ENCODE data around the gene VSTM2L.
"Not testable (repeated sequence)": the region's sequence is repeated elsewhere in the genome, so short reads cannot be mapped to it uniquely, and the experiment has no call there.

Gene VSTM2L, protein sequence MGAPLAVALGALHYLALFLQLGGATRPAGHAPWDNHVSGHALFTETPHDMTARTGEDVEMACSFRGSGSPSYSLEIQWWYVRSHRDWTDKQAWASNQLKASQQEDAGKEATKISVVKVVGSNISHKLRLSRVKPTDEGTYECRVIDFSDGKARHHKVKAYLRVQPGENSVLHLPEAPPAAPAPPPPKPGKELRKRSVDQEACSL

DNA sequence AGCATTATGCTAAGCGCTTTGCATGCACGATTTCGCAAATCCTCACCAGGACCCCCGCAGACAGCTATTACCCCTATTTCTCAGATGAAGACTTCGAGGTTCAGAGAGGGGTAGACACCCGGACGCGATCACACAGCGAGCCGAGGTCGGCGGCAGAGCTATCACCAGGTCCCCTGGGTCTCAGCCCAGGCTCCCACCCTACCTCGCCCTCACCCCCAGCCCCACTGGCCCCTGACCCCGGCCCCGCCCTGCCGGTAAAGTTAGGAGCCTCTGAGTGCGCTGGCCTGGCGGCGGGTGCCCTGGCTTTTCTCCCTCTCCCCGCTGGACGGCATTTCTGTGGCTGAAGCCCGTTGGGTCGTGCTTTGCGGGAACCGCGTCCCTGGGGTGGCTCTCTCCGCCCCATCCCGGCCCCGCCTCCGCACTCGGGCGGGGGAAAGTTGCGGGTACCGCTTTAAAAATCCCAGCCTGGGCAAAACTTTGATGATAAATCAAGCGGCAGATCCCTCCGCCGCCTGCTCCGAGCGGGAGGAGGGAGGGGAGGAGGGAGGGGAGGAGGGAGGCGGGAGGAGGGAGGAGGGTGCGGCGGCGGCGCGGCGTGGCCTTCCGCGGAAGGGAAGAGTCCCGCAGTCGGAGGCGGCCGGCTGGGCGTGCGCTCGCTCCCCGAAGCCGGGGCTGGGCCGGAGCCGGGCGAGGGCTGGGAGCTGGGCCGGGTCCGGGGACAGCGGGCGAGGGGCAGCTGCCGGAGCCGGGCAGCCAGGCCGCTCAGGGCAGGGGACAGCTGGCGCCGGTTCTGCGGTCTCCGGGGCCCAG, at the start of gene VSTM2L:
TSS of gene VSTM2L (plus strand) at position 624 of the 810 bp plus-strand sequence. CDS start 224 bp downstream, outside the sequence.
- DNase-seq (ENCODE audit: low read depth), result no peak

DNA sequence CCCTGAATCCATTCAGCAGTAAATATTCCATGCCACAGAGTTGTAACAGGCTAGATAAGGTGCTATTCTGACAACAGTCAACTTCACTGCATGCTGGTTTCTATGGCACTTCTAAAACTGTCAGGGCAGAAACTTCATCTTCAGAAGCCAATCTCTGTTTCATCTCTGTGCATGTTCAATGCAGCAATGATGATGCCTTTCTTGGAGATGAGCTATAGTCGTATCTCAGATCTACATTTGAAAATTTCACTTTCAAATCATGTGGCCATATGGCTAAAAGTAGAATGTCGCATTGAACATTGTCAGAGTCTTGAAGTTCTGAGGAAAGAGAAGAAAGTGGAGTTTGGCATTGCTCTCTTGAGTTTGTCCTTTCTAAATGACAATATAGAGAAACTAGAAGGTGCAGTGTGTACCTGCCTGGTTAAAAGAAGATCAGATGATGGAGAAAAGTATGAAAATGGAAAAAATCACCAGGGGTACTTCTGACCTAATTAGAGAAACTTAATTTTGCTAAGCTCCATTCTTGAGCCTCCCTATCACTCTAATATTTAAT, 49.0 kb upstream of the VSTM2L start:
- DNase-seq (ENCODE audit: low read depth), result no peak

DNA sequence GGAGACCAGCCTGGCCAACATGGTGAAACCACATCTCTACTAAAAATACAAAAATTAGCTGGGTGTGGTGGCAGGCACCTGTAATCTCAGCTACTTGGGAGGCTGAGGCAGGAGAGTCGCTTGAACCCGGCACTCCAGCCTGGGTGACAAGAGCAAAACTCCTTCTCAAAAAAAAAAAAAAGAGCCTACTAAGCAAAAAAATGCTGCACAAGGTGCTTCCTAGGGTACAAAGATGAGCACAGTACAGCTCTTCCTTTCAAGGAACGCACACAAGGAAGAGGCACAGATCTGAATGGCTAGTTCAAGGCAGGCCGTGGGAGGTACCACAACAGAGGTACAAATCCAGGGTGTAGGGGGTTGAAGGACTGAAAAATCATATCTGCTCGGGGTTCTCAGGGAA, 46.9 kb upstream of the VSTM2L start:
- DNase-seq (ENCODE audit: low read depth), result not testable (repeated sequence)

DNA sequence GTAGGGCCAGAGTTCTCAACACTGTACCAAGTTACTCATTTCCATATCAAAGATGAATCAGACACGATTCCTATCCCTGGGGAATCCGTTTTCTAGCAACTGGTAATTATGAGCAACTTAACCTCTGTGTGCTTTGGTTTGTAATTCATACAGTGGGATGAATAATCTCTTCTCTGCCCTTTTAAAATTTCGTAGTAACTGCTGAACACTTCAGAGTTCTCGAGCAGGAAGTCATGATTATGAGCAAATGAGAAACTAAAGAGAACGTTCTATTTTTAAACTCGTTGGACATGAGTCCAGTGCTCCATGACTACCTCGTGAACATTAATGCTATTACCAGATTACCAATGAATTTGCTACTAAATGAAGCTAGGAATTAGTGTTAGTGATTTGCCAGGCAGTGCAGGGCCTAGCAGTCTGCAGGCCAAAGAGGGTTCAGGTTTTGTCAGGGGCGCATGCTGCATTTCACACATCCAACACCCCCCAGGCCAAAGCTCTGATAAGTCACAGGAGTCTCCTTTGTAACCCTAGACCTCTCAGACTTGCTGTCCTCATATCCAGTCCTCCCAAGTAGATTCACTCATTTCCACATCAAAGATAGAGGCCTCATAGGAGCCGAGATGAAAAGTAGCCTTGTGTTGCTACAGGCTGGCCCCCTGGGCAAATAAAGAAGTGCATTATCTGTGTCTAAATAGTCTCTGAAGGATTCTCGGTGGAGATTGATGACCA, 45.8 kb upstream of the VSTM2L start:
- no peak for DNase-seq (ENCODE audit: low read depth)

DNA sequence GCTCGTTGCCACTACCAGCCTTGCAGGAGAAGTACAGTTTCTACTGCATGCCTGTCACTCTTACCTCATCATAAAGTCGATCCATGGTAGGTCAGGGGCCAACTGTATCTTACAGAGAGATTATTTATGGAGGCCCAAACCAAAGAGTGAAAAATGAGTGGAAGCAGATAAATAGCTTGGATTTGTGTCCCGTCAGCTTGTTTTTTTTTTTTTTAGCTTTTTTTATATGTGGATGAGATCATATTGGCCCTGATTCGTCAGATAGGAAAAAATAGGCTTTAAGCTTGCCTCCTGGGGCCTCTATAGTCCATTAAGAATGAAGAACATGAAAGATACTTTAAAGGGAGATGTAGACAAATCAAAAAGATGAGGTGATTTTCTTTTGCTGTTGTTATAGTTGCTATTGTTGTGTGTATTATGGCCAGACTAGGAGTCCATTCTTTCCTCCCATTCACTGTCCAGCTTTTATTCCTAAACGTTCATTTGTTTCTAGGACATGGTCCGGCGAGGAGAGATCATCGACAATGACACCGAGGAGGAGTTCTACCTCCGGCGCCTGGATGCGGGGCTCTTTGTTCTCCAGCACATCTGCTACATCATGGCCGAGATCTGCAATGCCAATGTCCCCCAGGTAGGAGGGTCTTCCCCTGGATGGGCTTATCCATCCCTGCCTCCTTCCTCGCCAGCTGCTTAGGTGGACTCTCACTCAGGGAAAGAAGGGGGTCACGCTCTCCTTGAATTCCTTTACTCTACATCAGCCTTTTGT, 43.3 kb upstream of the VSTM2L start:
- DNase-seq (ENCODE audit: low read depth), result no peak

DNA sequence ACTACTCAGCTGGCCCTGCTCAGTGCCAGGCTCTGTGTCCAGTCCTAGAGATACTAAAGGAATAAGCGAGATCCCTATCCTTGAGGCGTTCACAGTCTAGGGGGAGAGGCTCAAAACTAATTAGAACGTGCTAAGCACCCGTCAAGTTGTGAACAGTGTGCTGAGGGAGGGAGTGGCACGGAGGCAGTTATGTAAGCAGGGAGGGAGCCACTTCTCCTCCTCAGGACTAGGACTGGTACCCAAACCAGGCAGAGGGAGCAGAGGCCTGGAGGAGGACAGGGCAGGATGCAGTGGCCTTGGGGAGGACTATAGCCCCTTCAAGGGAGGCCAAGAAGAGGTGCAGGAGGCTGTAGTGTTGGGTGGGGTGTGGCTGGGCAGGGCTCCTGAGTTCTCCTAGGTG, 39.6 kb upstream of the VSTM2L start:
- no peak for DNase-seq (ENCODE audit: low read depth)

DNA sequence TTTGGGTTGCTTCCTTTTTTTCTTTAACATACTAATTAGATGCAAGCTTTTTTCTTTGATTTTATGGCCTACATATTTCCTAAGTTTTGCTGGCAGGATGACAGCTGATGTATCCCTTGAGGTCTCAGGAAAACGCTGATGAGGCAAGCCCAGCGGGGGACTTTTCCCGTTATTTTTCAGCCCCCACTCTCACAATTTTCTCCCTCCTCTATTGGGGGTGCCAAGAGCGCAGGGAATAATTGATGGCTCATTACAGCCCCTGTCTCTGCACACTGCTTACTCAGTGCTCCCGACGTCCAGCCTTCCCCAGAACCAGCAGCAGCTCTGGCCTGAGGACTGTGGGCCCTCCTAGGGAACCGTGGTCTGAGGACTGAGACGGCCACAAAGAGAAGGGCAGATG, 38.6 kb upstream of the VSTM2L start:
- DNase-seq (ENCODE audit: low read depth), result no peak

DNA sequence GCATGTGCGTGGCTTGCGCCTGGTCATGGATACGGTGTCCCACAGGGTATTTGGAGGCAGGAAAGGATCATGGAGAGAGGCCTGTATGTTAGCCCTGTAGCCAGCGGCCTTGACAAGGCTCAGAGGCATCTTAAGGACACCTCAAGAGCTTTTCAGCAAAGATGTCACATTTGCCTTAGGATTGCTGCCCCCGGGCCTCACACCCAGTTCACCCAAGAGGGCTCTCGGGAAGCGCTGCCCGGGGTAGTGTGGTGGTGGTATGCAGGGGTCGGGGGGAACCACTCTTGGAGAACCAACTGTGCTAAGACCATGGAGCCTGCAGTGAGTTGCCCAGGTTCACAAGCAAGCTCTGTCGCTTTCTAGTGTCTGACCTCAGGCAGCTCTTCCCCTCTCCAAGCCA, 36.9 kb upstream of the VSTM2L start:
- DNase-seq (ENCODE audit: low read depth), result no peak

DNA sequence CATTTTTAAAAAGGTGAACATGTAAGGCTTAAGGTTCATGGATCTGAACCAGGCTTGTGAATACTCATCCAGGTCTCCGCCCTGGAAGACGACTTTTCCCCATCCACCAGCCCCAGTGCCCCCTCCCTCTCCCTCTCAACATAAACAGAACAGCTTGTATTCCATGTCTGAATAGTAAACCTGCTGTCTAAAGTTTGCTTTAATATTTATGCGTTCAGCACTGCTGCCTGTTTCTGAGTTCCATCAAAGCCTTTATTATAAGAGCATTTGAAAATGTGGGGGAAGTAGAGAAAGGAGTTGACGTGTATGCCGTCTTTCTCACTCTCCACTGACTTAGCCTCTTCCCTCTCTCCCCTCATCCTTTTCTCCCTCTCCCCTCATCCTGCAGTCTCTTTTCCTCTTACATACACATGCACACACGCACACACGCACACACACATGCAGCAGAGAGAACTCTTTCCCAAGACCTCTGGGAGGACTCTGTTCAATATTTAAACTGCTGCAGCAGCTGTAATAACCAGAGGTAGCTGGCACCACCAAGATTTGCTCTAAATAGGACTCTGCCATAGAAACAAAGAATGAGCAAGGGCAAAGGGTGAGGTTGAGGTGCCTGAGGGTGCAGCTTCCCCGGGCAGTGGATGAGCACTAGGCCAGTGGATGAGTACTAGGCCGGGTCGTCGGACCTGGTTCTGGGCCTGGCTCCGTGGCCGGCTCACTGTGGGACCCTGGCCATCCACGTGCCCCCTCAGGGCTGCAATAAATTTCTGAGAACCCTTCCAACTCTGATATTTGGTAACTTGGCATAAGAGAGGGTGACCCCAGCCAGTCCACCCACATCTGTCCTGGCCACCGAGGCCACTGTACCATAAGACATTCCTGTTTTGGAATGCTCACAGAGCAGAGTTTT, 35.4 kb upstream of the VSTM2L start:
- DNase-seq (ENCODE audit: low read depth), result no peak

DNA sequence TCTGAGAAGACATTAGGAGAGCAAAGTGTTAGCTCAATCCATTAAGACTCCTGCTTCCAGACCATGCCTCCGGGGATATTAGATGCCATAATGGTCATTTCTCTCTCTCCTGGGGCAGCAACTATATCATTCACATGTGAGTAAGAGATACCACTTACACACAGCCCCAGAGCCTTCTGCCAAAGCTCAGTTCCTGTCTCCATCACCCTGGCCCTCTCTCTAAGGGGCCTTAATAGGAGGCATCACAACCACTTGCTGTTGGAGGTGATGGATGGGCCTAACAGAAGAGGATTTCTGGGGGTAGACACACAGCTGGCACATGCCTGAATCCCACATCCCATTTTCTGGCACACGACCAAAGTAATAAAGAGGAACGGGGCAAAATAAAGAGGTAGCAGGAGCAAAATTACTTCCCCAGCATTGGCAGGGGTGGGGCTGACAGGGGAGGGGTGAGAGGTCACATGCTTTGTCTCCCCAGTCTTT, 34.0 kb upstream of the VSTM2L start:
- DNase-seq (ENCODE audit: low read depth), result no peak

DNA sequence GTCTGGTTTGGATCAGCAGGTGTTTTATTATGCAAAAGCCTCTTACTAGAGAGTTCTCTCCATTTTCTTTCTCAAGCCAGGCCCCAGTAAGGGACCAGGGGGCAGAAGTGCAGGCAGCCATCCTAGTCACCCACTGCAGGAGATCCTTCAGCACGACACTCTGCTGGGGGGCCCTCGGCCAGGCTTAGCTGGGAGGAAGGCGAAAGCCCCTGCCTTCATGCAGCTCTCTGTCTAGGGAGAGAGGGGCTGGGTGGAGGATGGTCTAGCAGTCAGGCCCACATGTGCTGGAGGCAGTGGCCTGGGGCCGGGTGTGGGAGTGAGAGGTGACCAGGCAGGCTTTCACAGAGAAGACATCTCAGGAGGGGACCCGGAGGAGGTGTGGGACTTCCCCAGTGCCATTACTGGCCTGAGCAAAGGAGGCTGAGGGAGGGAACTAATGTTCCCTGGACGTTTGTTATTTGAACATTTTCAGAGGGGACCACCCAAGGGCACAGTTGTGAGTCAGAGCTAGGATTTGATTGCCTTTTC, 33.5 kb upstream of the VSTM2L start:
- DNase-seq (ENCODE audit: low read depth), result no peak

DNA sequence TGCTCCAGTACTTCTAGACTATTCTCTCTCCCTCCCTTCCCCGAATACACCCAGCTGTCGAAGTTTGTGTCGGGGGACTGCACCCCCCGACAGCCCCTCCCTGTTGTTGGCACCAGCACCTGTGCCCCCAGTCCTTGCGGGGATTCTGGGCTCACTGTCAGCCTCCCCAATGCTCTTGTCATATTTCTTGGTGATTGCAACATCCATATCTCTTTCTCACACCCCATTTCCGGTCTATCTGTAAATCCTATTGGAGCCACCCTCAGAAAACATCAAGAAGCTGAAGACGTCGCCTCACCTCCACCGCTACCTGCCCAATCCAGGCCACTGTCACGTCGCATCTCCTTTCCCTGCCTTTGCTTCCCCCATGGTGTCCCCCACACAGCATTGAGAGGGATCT, 32.6 kb upstream of the VSTM2L start:
- no peak for DNase-seq (ENCODE audit: low read depth)

DNA sequence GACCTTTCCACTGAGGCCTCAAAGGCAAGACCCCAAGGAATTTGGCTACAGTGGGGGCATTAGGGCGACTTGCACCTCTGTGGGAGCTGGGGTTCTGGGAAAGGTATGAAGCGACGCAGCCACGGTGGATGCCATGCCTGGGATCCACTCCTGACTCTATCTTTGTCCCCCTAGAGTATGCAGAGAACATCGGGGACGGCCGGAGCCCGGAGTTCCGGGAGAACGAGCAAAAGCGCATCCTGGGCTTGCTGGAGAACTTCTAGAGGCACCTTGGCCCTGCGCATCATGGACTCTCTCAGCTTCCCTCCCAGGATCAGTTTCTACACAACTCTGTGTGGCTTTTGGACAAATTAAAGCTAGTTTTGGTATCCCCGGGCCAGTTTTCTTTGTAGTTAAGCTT, 31.2 kb upstream of the VSTM2L start:
- DNase-seq (ENCODE audit: low read depth), result no peak

DNA sequence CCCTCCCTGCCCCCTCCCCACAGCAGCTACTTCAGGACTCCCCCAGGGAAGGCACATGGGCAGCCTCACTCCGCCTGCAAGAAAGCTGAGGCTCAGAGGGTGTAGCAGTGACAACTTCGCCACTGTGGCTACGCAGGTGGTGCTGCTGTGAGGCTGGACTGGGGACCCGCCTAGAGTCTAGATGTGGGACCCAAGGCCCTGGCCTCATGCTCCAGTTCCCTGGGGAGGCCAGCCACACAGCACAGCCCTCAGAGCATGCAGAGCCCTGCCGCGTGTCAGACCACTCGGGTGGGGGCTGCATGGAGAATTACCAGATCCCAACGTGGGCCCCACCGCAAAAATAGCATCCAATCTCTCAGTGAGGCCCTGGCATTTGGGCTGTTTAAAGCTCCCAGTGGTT, 30.8 kb upstream of the VSTM2L start:
- DNase-seq (ENCODE audit: low read depth), result no peak

DNA sequence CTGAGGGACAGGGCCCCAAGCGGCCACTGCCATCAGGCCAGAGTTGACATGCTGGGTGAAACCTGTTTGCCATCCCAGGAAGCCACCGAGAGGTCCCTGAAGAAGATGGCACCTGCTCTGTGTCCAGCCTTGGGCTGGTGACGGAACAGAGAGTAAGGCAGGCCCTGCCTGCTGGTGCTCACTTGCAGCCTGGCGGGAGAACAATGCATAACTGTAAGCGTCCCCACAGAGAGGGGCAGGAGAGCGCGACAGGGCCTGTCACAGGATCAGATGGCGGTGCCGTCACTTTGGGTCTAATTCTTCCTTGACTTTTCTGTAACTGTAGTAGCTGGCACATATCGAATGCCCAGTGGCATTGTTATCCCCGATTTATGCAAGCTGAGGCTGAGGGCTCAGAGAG, 29.0 kb upstream of the VSTM2L start:
- DNase-seq (ENCODE audit: low read depth), result no peak

DNA sequence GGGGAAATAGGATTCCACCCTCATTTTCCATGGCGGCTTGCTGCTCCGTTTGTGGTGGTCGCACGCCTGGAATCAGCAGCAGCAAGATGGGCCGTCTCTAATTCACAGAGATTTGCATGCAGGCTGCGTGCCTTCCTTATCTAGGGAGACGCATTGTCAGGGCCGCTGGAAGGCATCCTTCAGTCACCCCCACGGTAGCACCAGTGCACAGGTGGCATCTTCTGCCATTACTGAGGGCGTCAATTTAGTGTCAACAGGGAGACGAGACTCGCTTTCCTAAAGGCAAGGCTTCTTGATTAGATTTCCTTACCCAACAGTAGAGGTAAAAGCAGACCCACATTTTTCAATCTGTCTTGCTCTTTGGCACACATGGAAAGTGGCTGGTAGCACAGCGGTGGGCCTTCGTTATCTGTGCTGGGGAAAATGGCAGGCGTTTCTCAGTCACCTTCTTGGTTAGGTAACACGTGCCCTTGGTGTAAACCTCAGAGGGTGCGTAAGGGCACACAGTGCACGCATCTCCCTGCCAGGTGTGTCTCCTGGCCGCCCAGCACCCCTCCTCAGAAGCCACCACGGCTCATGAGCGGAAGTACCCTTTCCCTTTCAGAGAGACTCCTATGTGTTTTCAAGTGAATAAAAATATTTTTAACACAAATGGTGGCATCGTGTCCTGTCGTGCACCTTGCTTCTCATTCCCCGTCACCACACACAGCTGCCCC, 27.3 kb upstream of the VSTM2L start:
- no peak for DNase-seq (ENCODE audit: low read depth)

DNA sequence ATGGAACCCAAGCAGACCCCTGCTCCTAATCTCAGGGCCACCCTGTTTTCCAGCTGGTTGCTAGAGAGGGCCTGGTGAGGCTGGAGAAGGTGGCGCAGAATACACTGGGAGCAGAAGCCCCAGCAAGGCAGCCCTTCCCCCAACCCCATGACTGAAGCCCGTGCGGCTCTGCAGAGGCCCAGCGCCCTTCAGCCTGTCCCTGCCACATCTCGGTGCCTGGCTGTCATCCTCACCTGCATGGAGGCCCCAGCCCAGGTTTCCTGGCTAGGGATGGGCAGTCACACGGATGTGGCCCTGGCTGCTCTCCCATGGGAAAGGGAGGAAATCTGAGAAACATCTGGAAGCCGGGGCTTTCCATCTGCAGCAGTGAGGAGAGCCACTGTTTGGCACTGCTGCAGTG, 26.1 kb upstream of the VSTM2L start:
- DNase-seq (ENCODE audit: low read depth), result no peak

DNA sequence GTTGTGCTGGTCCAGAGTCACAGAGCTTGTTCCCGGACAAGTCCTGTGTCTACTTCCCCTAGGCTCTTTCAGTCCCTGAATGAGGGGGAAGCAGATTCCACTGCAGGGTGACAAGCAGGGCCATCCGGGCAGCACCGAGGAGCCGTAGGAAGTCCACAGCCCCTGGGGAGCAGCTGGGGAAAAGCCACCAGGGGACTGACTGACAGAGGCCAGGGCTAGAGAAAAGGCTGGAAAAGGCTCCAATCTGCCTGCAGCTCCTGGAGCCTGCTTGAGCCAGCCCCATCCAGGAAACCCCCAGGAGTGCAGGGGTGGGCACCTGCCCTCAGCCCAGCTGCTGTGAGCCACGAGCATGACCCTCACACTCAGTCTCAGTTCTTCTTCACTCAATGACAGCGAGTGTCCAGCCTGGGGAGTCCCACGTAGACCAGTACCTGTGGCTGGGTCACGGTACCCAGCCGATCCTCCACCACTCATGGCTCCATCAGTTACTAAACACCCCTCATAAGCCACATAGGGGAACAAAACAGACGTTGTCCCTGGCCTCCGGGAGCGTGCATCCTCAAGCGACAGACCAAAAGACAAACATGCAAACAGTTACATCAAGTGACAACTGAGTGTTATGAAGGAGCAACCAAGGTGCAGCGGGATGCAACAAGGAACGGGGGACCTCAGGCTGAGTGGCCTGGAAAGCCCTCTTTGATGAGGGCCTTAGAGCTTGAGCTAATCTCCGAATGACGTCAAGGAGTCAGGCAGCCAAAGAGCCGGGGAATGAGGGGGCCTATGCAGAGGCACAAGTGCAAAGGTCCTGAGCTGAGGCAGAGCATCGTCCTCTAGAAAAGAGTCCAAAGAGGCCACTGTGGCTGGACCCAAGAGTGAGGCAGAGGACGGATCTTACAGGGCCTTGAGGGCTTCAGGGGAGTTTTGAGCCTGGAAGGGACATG, 24.8 kb upstream of the VSTM2L start:
- DNase-seq (ENCODE audit: low read depth), result no peak
